HCT116 (cell line): ENCODE measurements around the gene PPP1R1C. TPM values are rescaled to one million over a fixed set of nuclear protein-coding genes. Genes with fewer than 3 reads are reported as not detected.

ENCODE experiments used
- ATAC-seq: fragments of 200-7000 bp; cut with Tn5 transposase; 2 replicates; pipeline ENCODE4 v1.9.1; 2020; ENCODE audit warnings: mild to moderate bottlenecking, moderate library complexity
- BruUV-seq: library from RNA; stranded (reverse); fragments of 400-500 nt; replicated peaks from 2 replicates; lab custom pipeline; 2021; lab: Mats Ljungman, UMichigan
- CTCF ChIA-PET: fragments of 300-600 bp; sonication (Branson Sonifier 250); formaldehyde crosslinking; loops from one replicate; lab custom pipeline; 2021; ENCODE audit warnings: antibody characterized with exemption; lab: Charles Lee
- POLR2A ChIA-PET: fragments of 300-600, 350-600 bp; sonication (Branson Sonifier 250); formaldehyde crosslinking; loops from one replicate; lab custom pipeline; 2021; ENCODE audit warnings: antibody characterized with exemption; lab: Charles Lee
- RAD21 ChIA-PET, 2 experiments: fragments of 300-600 bp; sonication (Branson Sonifier 250); formaldehyde crosslinking; loops; one replicate each; lab custom pipeline; 2023; ENCODE audit warnings: low total read pairs in 2 of 2; ENCODE audit not compliant: uncharacterized antibody in 2 of 2, unreplicated experiment in 2 of 2, low non-redundant PET in 1 of 2; lab: Charles Lee
- DNase-seq: peaks from one replicate; pipeline ENCODE4 v3.0.0-alpha.2; 2010; ENCODE audit warnings: low read depth, low spot score
- H2AFZ ChIP-seq: fragments of 200-600 bp; shearing (Covaris generic), sonication (generic); 2 replicates; pipeline ENCODE4 v1.6.1; 2017; ENCODE audit warnings: low read depth, mixed run types, mixed read lengths, antibody characterized with exemption, low read length; ENCODE audit not compliant: poor library complexity, severe bottlenecking
- H3K27ac ChIP-seq: 2 replicates; pipeline ENCODE4 v1.5.1; 2012; ENCODE audit warnings: low read depth, low read length
- H3K27me3 ChIP-seq: fragments of 200-600 bp; sonication (generic); 2 replicates; pipeline ENCODE4 v1.6.1; 2016; ENCODE audit warnings: mixed run types, low read length, mixed read lengths; ENCODE audit not compliant: insufficient read depth
- H3K36me3 ChIP-seq, 2 experiments: fragments of 200-500 bp in 1 of 2; fragments of 200-600 bp in 1 of 2; sonication (Bioruptor generic) in 1 of 2; sonication (generic) in 1 of 2; 2 replicates each; pipeline versions ENCODE4 v1.5.1 to v1.6.1; 2014 to 2016; ENCODE audit warnings: low read length in 2 of 2, inconsistent platforms in 1 of 2, mixed read lengths in 1 of 2, mixed run types in 1 of 2; ENCODE audit not compliant: insufficient read depth in 2 of 2, control insufficient read depth in 1 of 2
- H3K4me1 ChIP-seq, 2 experiments: fragments of 200-600 bp in 1 of 2; sonication (generic) in 1 of 2; 2 replicates each; pipeline versions ENCODE4 v1.5.1 to v1.6.1; 2012 to 2017; ENCODE audit warnings: low read length in 2 of 2, inconsistent platforms in 1 of 2, mild to moderate bottlenecking in 1 of 2, mixed read lengths in 1 of 2, mixed run types in 1 of 2, moderate library complexity in 1 of 2; ENCODE audit not compliant: insufficient read depth in 2 of 2, control insufficient read depth in 1 of 2
- H3K4me2 ChIP-seq: fragments of 200-600 bp; sonication (generic); 2 replicates; pipeline ENCODE4 v1.6.1; 2017; ENCODE audit warnings: mixed run types, low read length, mixed read lengths
- H3K4me3 ChIP-seq, 2 experiments: fragments of 200-600 bp in 1 of 2; sonication (generic) in 1 of 2; replicated peaks in 1 of 2; 2 replicates each; pipeline ENCODE4 v1.5.1; 2011 to 2016; ENCODE audit warnings: low read length in 2 of 2, control low read depth in 1 of 2, low read depth in 1 of 2, mild to moderate bottlenecking in 1 of 2, mixed read lengths in 1 of 2, mixed run types in 1 of 2
- H3K79me2 ChIP-seq: fragments of 200-600 bp; sonication (generic); 2 replicates; pipeline ENCODE4 v1.6.1; 2017; ENCODE audit warnings: mild to moderate bottlenecking, mixed run types, low read length, moderate library complexity, mixed read lengths; ENCODE audit not compliant: insufficient read depth
- H3K9ac ChIP-seq: fragments of 200-600 bp; sonication (generic); 2 replicates; pipeline ENCODE4 v1.6.1; 2016; ENCODE audit warnings: low read length, mixed read lengths
- H3K9me2 ChIP-seq: fragments of 200-600 bp; sonication (generic), shearing (Covaris generic); 2 replicates; pipeline ENCODE4 v1.6.1; 2017; ENCODE audit warnings: mixed run types, mild to moderate bottlenecking, moderate library complexity; ENCODE audit not compliant: insufficient read depth
- H3K9me3 ChIP-seq, 2 experiments: fragments of 200-500 bp in 1 of 2; fragments of 200-600 bp in 1 of 2; sonication (Bioruptor generic) in 1 of 2; sonication (generic) in 1 of 2; 2 replicates each; pipeline ENCODE4 v1.6.1; 2014 to 2017; ENCODE audit warnings: low read length in 2 of 2, mixed read lengths in 2 of 2, inconsistent platforms in 1 of 2, low read depth in 1 of 2, mild to moderate bottlenecking in 1 of 2, mixed run types in 1 of 2, moderate library complexity in 1 of 2; ENCODE audit not compliant: control insufficient read depth in 1 of 2, insufficient read depth in 1 of 2
- H4K20me1 ChIP-seq: fragments of 200-600 bp; sonication (generic), shearing (Covaris generic); 2 replicates; pipeline ENCODE4 v1.6.1; 2017; ENCODE audit warnings: mixed run types, mild to moderate bottlenecking, moderate library complexity; ENCODE audit not compliant: insufficient read depth
- ATF3 ChIP-seq: IDR thresholded peaks from 2 replicates; pipeline ENCODE4 v1.6.1; 2012
- CBX3 ChIP-seq: IDR thresholded peaks from 2 replicates; pipeline ENCODE4 v1.6.1; 2012; ENCODE audit warnings: low read depth
- CTCF ChIP-seq, 3 experiments: fragments of 200-600 bp in 1 of 3; sonication (generic) in 1 of 3; IDR thresholded peaks in 2 of 3; conservative IDR thresholded peaks in 1 of 3; 2 replicates each; pipeline ENCODE4 v1.5.1; 2012 to 2017; ENCODE audit warnings: low read depth in 2 of 3, low read length in 2 of 3, antibody characterized with exemption in 1 of 3, borderline replicate concordance in 1 of 3, control low read depth in 1 of 3, mild to moderate bottlenecking in 1 of 3, mixed read lengths in 1 of 3, mixed run types in 1 of 3, moderate library complexity in 1 of 3; ENCODE audit not compliant: insufficient read depth in 1 of 3
- JUND ChIP-seq: IDR thresholded peaks from 2 replicates; pipeline ENCODE4 v1.6.1; 2012
- MAX ChIP-seq: IDR thresholded peaks from 2 replicates; pipeline ENCODE4 v1.6.1; 2012
- REST ChIP-seq: IDR thresholded peaks from 2 replicates; pipeline ENCODE4 v1.6.1; 2012; ENCODE audit warnings: low read depth
- SIN3A ChIP-seq: IDR thresholded peaks from 2 replicates; pipeline ENCODE4 v1.6.1; 2012; ENCODE audit warnings: low read depth
- SRF ChIP-seq: IDR thresholded peaks from 2 replicates; pipeline ENCODE4 v1.6.1; 2012; ENCODE audit warnings: low read depth
- TCF7L2 ChIP-seq: IDR thresholded peaks from 2 replicates; pipeline ENCODE4 v1.7.0; 2011; ENCODE audit warnings: borderline replicate concordance, inconsistent platforms; ENCODE audit not compliant: insufficient read depth, insufficient read length; ENCODE audit errors: extremely low read depth
- ZBTB33 ChIP-seq: IDR thresholded peaks from 2 replicates; pipeline ENCODE4 v1.6.1; 2011; ENCODE audit warnings: mild to moderate bottlenecking, low read length, moderate library complexity; ENCODE audit not compliant: insufficient replicate concordance; ENCODE audit errors: extremely low read depth
- ZFX ChIP-seq: fragments of 450-650 bp; IDR thresholded peaks from 2 replicates; pipeline ENCODE4 v1.6.1; 2017
- ZNF274 ChIP-seq: fragments of 200-500 bp; sonication (Bioruptor generic); IDR thresholded peaks from 2 replicates; pipeline ENCODE4 v1.6.1; 2014; ENCODE audit warnings: mild to moderate bottlenecking, low read depth, low read length, inconsistent platforms
- intact Hi-C: fragments of 100-400 bp; cut with micrococcal nuclease; formaldehyde crosslinking; loops from 2 replicates; pipeline ENCODE4 v1.10.0; 2022
- total RNA-seq: library from RNA; stranded (reverse); gene quantifications from one replicate; pipeline ENCODE4 v1.2.1, GENCODE V29; 2021; ENCODE audit not compliant: unreplicated experiment

The PPP1R1C gene
- total RNA-seq, 1 experiment from 2014 or later = 17.8 TPM

GRCh38 chr2:182164686-182165085 lies 179.0 kb downstream of the PPP1R1C start:
- no peak overlapping the region for H3K4me3 ChIP-seq
- no peaks in the 10 kb centered on the region for H3K4me1 ChIP-seq
- H3K79me2 ChIP-seq = no peaks in the 10 kb centered on the region
- H3K9me2 ChIP-seq = no peaks in the 10 kb centered on the region
- BruUV-seq = no TSS peak
- CTCF ChIA-PET = no interaction called here
- no peak for TF ChIP-seq MAX
- TF ChIP-seq REST = no peak
- no peak for TF ChIP-seq CBX3
- TF ChIP-seq ATF3 = no peak
- no peak for TF ChIP-seq CTCF (IDR thresholded peaks at IDR 0.05 in 2 of 3, conservative IDR thresholded peaks at IDR 0.05 in 1 of 3; ENCODE audit: borderline replicate concordance in 1 of 3, insufficient read depth in 1 of 3, low read depth in 2 of 3, low read length in 2 of 3)
- TF ChIP-seq SRF = no peak
- TF ChIP-seq ZFX = no peak
- TF ChIP-seq ZNF274 = no peak
- TF ChIP-seq ZBTB33 = no peak
- TF ChIP-seq JUND = no peak
- TF ChIP-seq TCF7L2 = no peak
- no peak for TF ChIP-seq SIN3A
- RAD21 ChIA-PET = no interaction called here
- H3K27me3 ChIP-seq = no peaks in the 10 kb centered on the region
- no peaks in the 10 kb centered on the region for H4K20me1 ChIP-seq
- ATAC-seq (no peak), DNase-seq (no peak)
- no peak overlapping the region for H3K9ac ChIP-seq
- POLR2A ChIA-PET = no interaction called here
- intact Hi-C loops = no loop called here
- H3K36me3 ChIP-seq = no peaks in the 10 kb centered on the region
- no peaks in the 10 kb centered on the region for H3K9me3 ChIP-seq
- H3K4me2 ChIP-seq = no peak overlapping the region
- no peak overlapping the region for H3K27ac ChIP-seq
- H2AFZ ChIP-seq = no peak overlapping the region
